Thoracic aorta (tissue), 2 donors: Measurements from ENCODE around the gene TMEM255B. TPM values are rescaled to one million over a fixed set of nuclear protein-coding genes. Genes with fewer than 3 reads are reported as not detected.

Experiments used
- ATAC-seq: fragments of 150-250 bp; one replicate; pipeline ENCODE4 v1.8.0; 2017; ENCODE audit warnings: low read depth; ENCODE audit not compliant: insufficient number of reproducible peaks, low FRiP score
- DNase-seq: peaks from one replicate; pipeline ENCODE4 v3.0.0-alpha.2; 2020; ENCODE audit warnings: low spot score
- H3K27ac ChIP-seq, 2 donors: fragments of 200-600 bp; sonication (generic); 1 replicate in 1 of 2; 2 replicates in 1 of 2; pipeline ENCODE4 v1.5.1; 2016; ENCODE audit warnings: mild to moderate bottlenecking in 2 of 2, moderate library complexity in 2 of 2
- H3K27me3 ChIP-seq: fragments of 200-600 bp; sonication (generic); replicated peaks from 2 replicates; pipeline ENCODE4 v1.6.0; 2016; ENCODE audit warnings: mild to moderate bottlenecking; ENCODE audit not compliant: insufficient read depth
- H3K36me3 ChIP-seq: fragments of 200-600 bp; sonication (generic); one replicate; pipeline ENCODE4 v1.5.1; 2016
- H3K4me1 ChIP-seq, 2 donors: fragments of 200-600 bp; sonication (generic); 1 replicate in 1 of 2; 2 replicates in 1 of 2; pipeline versions ENCODE4 v1.5.1 to v1.6.0; 2016; ENCODE audit warnings: low read depth in 2 of 2, mild to moderate bottlenecking in 1 of 2; ENCODE audit not compliant: control insufficient read depth in 1 of 2
- H3K4me3 ChIP-seq: fragments of 200-600 bp; sonication (generic); 2 replicates; pipeline ENCODE4 v1.5.1; 2016; ENCODE audit warnings: mild to moderate bottlenecking
- H3K9me3 ChIP-seq: fragments of 200-600 bp; sonication (generic); 2 replicates; pipeline ENCODE4 v1.5.1; 2016
- CTCF ChIP-seq: fragments of 200-600 bp; sonication (generic); IDR thresholded peaks from one replicate; pipeline ENCODE4 v1.5.1; 2019; ENCODE audit warnings: antibody characterized with exemption
- total RNA-seq, 2 donors: library from RNA; depleted of rRNA; stranded (reverse); fragments of >200 nt; gene quantifications; one replicate each; pipeline versions ENCODE4 v1.1.0 to v1.2.3, GENCODE V29; 2016

TMEM255B gene
- total RNA-seq, 2 donors from 2014 or later: 11.2 to 14.9 TPM

- Histone ChIP-seq H3K4me1 (no peaks in the 10 kb centered on the region), H3K27me3 (no peaks in the 10 kb centered on the region), H3K27ac (no peak overlapping the region), H3K4me3 (no peak overlapping the region), H3K9me3 (peaks cover 4% of the 10 kb centered on the region), H3K36me3 (no peaks in the 10 kb centered on the region)
- no peak for ATAC-seq
- no peak for TF ChIP-seq CTCF
- no peak for DNase-seq
These were observed 47.1 kb downstream of the TMEM255B start for GRCh38 chr13:113806104-113806471.

GRCh38 chr13:113806526-113806925 lies 47.5 kb downstream of the TMEM255B start:
- ATAC-seq (no peak), DNase-seq (no peak)
- H3K27me3 ChIP-seq: no peaks in the 10 kb centered on the region
- H3K4me1 ChIP-seq: no peaks in the 10 kb centered on the region
- peaks cover 4% of the 10 kb centered on the region for H3K9me3 ChIP-seq
- no peak overlapping the region for H3K4me3 ChIP-seq
- TF ChIP-seq CTCF: no peak
- no peaks in the 10 kb centered on the region for H3K36me3 ChIP-seq
- no peak overlapping the region for H3K27ac ChIP-seq

- ATAC-seq: no peak
- peaks cover 0 to 2% of the 10 kb centered on the region in 2 donors for H3K4me1 ChIP-seq
- H3K9me3 ChIP-seq: peaks cover 4% of the 10 kb centered on the region
- no peak overlapping the region for H3K27ac ChIP-seq
- no peaks in the 10 kb centered on the region for H3K36me3 ChIP-seq
- no peak for TF ChIP-seq CTCF
- H3K4me3 ChIP-seq: no peak overlapping the region
- no peak for DNase-seq
- H3K27me3 ChIP-seq: no peaks in the 10 kb centered on the region
These were observed 49.2 kb downstream of the TMEM255B start for GRCh38 chr13:113808058-113808834.

GRCh38 chr13:113809934-113810333 lies 50.9 kb downstream of the TMEM255B start:
- Histone ChIP-seq H3K4me3 (no peak overlapping the region), H3K27ac (no peak overlapping the region), H3K27me3 (no peaks in the 10 kb centered on the region), H3K4me1 (peaks cover 13 to 19% of the 10 kb centered on the region in 2 donors), H3K36me3 (no peaks in the 10 kb centered on the region), H3K9me3 (peaks cover 4% of the 10 kb centered on the region)
- ATAC-seq (no peak), DNase-seq (no peak)
- TF ChIP-seq CTCF: no peak

GRCh38 chr13:113810640-113811039 lies 51.6 kb downstream of the TMEM255B start:
- Histone ChIP-seq H3K27ac (no peak overlapping the region), H3K36me3 (no peaks in the 10 kb centered on the region), H3K4me1 (peaks cover 13 to 20% of the 10 kb centered on the region in 2 donors), H3K9me3 (peaks cover 4% of the 10 kb centered on the region), H3K27me3 (no peaks in the 10 kb centered on the region), H3K4me3 (no peak overlapping the region)
- TF ChIP-seq CTCF: no peak
- no peak for DNase-seq
- no peak for ATAC-seq
